Measurements from ENCODE around the gene MICOS13.

MICOS13 gene

DNA sequence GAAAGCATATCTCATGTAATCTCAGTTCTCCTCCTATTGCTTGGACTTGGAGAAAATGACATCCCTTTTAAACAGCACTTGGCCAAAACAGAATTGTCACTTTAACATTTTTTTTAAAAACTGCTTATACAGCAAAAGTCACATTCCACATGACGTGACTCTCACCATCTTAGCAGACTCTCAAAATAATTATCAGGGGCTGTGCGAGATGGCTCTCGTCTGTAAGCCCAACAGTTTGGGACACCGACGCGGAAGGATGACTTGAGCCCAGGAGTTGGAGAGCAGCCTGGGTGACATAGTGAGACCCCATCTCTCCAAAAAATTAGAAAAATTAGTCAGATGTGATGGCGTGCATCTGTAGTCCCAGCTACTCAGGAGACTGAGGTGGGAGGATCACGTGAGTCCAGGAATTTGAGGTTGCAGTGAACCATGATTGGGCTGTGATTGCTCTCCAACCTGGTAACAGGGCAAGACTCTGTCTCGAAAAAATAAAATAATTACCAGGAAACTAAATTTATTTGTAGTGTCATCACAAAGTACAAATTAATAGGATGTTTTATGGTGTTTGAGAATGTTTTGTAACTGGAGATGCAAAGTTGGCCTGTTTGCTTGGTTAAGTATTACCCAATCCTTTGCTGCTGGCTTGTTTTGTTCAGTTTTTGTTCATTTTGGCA, 48.6 kb downstream of the MICOS13 start:
- no peak overlapping the region for H3K4me3 ChIP-seq (ENCODE audit: control insufficient read depth, low read depth, low read length)
- TF ChIP-seq, protein P1, sequence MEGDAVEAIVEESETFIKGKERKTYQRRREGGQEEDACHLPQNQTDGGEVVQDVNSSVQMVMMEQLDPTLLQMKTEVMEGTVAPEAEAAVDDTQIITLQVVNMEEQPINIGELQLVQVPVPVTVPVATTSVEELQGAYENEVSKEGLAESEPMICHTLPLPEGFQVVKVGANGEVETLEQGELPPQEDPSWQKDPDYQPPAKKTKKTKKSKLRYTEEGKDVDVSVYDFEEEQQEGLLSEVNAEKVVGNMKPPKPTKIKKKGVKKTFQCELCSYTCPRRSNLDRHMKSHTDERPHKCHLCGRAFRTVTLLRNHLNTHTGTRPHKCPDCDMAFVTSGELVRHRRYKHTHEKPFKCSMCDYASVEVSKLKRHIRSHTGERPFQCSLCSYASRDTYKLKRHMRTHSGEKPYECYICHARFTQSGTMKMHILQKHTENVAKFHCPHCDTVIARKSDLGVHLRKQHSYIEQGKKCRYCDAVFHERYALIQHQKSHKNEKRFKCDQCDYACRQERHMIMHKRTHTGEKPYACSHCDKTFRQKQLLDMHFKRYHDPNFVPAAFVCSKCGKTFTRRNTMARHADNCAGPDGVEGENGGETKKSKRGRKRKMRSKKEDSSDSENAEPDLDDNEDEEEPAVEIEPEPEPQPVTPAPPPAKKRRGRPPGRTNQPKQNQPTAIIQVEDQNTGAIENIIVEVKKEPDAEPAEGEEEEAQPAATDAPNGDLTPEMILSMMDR (conservative IDR thresholded peaks at IDR 0.05; ENCODE audit: control insufficient read depth, insufficient read depth, low read depth, low read length): no peak
- DNase-seq (ENCODE audit: low read depth): peak; percentile 35

DNA sequence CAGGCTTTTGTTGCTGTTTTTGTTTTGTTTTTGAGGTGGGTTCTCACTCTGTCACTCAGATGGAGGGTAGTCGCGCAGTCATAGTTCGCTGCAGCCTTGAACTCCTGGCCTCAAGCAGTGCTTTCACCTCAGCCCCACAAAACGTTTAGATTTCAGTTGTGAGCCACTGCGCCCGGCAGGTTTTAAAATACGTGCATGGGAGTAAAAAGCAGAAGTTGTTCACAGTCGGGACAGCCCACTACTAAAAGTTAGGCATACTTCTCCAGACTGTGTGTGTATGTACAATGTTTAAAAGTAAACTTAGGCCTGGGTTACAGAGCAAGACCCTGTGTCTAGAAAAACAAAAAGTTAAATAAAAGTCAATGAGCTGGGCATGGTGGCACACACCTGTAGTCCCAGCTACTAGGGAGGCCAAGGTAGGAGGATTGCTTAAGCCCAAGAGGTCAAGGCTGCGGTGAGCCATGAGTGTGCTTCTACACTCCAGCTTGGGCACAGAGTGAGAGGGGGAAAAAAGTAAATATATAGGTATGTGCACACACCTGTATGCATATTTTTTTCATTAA, 51.3 kb downstream of the MICOS13 start:
- TF ChIP-seq, protein P1 (conservative IDR thresholded peaks at IDR 0.05; ENCODE audit: control insufficient read depth, insufficient read depth, low read depth, low read length): no peak
- no peak for DNase-seq (ENCODE audit: low read depth)
- no peak overlapping the region for H3K4me3 ChIP-seq (ENCODE audit: control insufficient read depth, low read depth, low read length)

DNA sequence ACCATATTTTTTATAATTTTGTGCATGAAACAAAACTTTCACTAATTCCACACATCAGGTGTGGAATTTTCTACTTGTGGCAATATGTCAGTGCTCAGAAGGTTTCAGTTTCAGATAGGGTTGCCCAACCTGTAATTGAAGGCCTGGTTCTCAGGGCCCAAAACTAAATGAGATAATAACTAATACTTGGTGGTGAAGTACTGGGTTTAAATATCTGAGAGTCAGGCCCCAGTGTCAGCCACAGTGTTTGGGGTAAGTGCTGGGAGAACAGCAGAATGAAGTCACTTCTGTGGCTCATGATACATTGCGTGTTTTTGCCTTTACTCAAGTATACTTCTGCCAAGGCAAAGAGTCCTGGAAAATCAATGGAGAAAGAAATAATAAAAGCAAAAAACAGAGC, 51.9 kb downstream of the MICOS13 start:
- DNase-seq (ENCODE audit: low read depth): peak; percentile 84
- TF ChIP-seq, protein P1 (conservative IDR thresholded peaks at IDR 0.05; ENCODE audit: control insufficient read depth, insufficient read depth, low read depth, low read length): no peak
- no peak overlapping the region for H3K4me3 ChIP-seq (ENCODE audit: control insufficient read depth, low read depth, low read length)

Measured in fibroblast of mammary gland (primary cell).